Activated CD4-positive, CD25-positive, alpha-beta regulatory T cell treated with anti-CD3 and anti-CD28 coated beads, Interleukin-2, amount 50 U/mL, for 16 hours (primary cell): ENCODE data around the gene NHP2.

Experiments used
- DNase-seq: peaks from one replicate; pipeline ENCODE4 v3.0.0-alpha.2; 2020; ENCODE audit warnings: low read depth, low spot score

NHP2 gene

DNA sequence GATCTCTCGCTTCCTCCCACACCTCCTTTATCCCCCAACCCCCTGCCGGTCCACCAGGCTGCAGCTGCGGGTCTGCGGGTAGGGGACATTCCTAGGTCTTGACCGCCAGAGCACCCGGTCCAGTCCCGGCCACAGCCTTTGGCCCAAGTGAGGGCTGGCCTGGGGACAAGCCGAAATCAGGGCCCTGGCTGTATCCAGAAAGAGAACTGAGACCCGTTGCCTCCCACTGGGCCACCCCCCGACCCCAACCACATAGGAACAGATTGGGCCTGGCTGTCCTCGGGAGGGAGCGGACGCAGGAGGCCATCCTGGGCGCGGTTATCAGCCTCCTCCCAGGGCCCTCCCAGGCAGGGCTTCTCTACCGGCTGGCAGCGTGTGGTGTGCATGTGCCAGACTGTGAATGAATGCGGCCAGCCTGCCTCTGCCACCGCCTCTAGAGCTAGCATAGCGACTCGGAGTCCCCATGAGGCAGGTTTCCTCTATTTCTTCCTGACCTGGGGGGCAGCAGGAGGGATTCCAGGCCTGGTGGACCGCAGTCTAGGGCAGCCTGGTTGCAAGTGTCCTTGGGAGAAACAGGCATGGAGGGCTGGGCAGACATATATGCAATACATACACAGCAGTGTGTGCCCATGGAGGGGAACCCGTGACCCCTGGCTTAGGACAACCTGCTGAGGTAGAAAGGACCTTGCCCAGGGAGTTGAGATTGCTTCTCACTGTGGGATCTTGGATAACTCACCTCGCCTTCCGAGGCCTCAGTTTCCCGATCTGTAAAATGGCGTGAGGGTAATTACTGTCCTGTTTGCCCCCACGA lies 39.2 kb downstream of the NHP2 start:
- DNase-seq, result no peak

DNA sequence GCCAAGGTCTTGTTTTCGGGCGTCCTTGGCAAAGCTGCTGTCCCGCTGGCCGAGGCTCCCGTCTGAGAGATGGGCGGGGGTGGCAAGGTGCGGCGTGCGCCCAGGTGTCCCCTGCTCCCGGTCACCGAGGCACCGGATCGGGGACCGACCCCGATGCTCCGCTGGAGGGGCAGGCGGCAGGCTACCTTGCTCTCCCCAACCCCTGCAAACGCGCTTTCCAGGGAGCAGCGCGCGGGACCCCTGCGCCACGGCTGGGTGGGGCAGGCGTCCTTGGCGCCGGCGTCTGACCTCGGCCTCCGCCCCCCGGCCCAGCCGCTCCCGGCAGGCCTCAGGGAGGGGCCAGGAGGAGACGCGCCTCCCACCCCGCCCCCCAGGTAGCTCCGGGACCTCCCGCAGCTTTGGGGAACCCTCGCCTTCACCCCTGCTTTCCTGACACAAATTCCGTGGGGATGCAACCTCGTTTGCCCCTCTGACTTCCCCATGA lies 39.8 kb downstream of the NHP2 start:
- no peak for DNase-seq

DNA sequence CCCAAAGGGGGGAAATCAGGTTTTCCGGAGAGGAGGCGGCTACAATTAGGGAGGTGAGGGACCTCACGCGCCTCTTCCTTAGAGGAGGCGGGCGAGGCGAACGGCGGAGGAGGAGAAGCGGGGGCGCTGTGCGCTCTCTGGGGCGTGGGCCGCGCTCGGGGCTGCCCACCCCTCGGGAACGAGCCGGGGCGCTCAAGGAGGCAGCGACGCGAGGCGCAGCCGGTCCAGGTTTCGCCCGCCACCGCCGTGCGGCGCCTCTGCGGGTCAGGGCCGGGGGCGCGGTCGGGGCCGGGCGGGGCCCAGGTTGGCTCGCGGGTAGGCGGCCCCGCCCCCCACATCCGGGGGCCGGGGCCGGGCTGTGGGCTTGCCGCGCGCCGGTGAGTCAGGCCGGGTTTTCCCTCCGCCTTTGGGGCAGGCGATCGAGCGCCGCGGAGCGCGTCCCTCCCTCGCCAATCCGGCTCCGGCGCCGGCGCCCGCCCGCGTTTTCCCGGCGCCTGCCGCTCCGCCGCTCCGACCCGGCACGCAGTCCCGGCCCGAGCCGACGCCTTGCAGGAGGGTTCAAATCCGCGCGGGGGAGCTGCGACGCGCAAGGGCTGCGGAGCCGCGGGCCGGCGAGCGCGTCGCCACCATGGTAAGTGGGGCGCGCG lies 40.4 kb downstream of the NHP2 start, which contains the start of gene N4BP3:
Gene N4BP3 (plus strand): TSS at position 392 of the 647 bp plus-strand sequence. CDS start 6,052 bp downstream, outside the sequence.
- DNase-seq, result peak; percentile 57

DNA sequence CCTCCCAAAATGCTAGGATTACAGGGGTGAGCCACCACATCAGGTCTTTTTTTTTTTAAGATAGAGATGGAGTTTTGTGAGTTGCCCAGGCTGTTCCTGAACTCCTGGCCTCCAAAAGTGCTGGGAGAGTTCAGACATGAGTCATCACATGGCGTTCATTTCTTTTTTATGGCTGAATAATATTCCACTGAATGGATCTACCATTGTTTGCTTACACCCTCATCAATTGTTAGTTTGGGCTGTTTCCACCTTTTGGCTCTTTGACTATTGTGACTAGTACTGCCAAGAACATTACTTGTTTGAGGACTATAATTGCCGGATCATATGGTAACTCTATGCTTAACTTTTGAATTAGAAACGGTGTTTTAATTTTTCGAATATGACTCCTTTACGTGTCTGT lies 41.1 kb downstream of the NHP2 start:
- no peak for DNase-seq

DNA sequence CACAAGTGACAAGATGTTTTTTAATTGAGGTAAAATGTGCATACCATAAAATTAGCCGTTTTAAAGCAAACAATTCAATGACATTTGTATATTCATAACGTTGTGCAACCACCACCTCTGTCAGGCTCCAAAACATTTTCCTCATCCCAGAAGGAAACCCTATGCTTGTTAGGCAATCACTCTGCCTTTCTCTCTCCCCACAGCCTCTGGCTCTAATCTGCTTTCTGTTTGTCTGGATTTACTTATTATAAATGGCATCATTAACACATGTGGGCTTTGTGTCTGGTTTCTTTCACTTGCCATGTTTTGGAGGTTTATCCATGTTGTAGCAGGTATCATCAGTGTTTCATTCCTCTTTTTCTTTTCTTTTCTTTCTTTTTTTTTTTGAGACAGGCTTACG lies 41.8 kb downstream of the NHP2 start:
- no peak for DNase-seq

DNA sequence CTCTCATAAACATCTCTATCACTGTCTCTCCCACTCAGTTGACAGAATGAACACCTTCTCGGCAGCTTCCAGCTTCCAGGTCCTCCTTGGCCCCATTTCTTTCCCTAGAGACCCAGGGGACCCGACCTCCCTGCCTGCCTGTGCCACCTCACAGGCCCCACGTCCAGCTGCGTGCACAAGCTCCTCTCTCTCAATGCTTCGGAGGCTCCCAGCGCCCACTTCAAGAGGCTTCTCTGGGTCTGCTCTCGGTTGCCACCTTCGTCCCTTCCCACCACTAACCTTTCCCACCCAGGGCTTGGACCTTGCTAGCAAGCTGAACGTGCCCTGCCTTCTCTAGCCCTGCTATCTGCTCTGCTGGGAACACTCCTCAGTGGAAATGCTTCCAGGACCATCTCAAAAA lies 43.2 kb downstream of the NHP2 start:
- no peak for DNase-seq

DNA sequence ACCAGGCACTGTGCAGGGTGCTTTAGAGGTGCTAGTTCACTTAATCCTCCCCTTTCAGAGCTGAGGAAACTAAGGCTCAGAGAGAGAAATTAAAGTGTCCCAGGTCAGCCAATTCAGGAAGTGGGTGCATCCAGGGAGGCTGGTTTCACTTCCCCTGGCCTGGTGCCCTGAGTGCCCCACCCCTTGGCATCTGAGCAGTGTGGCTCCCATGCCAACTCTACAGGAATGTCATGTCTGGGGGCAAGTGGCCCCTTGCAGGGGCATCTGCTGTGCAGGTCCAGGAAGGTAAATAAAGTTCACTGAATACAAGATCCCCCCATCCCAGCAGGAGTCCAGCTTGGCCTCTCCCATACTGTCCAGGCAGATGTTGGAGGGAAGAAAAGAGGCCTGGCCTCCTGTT lies 44.7 kb downstream of the NHP2 start:
- no peak for DNase-seq

DNA sequence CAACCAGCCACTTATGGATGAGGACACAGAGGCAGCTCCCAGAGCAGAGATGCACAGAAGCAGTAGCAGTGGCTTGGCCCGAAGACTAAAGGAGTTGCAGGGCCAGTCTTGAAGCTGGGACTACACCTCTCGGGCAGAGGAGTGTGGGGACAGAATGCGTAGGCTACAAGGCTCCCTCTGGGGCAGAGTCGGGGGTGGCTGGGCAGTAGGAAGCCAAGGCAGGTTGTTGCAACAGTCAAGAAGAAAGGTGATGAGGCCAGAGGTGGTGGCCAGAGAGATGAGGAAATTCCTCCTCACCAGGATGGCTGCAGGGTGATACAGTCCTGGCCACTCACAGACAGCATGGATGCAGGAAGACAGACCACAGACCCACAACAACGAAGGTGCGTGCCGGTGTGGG lies 45.2 kb downstream of the NHP2 start:
- DNase-seq, result no peak

DNA sequence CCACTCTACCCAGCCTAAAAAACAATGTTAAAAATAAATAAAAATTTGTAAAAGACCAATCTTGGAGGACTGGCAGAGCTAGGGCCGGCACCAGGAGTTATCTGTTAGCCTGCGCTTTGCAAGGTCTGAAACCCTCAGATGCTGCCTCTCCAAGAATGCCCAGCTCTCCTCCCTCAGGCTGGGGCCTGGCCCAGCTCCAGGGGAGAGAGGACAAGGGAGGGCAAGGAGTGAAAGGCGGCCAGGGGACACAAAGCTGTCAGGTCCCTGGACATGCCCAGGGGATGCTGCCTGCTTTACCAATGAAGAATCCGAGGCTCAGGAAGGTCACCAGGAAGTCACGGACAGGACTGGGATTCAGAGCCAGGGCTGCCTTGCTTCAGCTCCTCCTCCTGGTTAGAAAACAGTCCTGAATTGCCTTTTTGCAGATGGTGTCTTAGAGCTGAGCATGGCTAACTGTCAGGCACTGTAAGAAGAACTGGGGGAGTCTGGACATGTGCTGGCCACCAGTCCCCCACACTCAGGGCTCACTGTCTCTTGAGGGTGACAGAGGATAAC lies 45.9 kb downstream of the NHP2 start:
- DNase-seq, result no peak

DNA sequence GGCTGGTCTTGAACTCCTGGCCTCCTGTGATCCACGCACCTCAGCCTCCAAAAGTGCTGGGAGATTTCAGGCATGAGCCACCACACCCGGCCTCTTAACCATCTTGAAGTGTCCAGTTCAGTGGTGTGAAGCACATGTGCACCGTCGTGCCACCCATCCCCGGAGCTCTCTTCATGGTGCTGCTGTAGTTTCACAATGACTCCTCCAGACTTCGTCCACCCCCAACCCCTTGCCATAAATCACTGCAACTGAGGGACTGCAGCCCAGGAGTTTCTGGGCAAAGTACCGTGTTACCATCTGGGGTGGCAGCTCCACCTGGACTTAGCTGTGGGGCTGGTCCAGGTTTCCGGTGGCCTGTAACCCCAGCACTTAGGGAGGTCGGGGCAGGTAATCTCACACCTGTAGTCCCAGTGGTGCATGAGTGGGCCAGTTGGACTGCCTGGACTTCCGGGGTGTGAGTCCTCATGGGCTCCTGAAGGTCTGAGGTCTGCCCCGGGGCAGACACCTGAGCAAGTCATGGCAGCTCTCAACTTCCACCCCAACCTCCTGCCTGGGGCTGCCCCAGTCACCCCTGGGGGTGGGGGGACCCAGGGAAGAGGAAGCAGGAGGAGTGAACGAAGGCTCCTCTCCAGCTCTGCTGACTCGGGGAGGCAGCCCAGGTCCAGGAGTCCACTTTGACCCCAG lies 47.0 kb downstream of the NHP2 start:
- no peak for DNase-seq

DNA sequence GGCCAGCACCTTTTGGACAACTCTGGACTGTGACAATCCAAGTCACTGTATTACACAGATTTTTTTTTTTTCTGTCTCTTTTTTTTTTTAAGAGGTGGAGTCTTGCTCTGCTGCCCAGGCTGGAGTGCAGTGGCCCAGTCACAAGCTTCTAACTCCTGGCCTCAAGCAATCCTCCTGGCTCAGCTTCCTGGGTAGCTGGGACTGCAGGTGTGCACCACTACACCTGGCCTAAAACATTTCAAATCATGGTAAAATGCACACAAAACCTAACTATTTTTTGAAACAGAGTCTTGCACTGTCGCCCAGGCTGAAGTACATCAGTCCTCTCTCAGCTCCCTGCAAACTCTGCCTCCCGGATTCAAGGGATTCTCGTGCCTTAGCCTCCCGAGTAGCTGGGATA lies 47.6 kb downstream of the NHP2 start:
- DNase-seq, result no peak

DNA sequence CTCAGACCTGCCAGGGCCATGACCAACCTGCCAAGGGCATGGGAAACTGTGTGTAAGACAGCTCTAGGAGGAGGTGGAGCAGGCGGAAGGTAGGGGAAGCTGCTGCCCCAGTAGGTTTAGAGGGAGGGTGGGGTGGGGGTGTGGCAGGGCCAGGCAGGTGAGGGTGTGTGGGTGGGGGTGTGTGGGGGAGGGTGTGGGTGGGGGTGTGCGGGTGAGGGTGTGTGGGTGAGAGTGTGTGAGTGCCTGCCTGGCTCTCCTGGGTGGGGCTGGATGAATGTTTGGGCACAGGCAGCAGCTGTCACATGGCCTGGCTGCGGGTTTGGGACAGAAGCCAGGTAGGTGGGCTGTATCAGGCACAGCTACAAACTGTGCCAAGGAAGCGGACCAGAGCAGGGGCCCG lies 49.2 kb downstream of the NHP2 start:
- DNase-seq, result no peak

DNA sequence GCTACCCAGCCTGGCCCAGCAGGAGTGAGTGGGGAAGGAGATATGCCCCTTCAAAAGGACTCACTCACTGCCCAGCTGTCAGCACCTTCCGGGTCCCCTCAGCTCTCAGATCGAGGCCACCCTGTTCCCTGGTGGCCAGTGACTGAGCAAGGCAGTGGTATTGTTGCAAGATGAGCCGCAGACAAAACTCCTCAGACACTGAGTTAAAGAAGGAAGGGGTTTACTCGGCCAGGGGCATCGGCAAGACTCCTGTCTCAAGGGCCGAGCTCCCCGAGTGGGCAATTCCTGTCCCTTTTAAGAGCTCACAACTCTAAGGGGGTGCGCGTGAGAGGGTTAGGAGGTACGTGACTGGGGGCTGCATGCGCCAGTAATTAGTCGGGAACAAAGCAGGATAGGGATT lies 50.1 kb downstream of the NHP2 start:
- no peak for DNase-seq
